Testis (tissue), 2 donors: Measurements from ENCODE around the gene TMEM191C.

ENCODE experiments used
- POLR2A ChIP-seq: fragments of 450-650 bp; IDR thresholded peaks from one replicate; pipeline ENCODE4 v1.6.1; 2017; ENCODE audit warnings: antibody characterized with exemption, mild to moderate bottlenecking, moderate library complexity
- TF ChIP-seq, protein P1 (sequence below), 3 experiments: fragments of 450-650 bp in 2 of 3; fragments of 200-600 bp in 1 of 3; sonication (generic) in 1 of 3; IDR thresholded peaks; one replicate each; pipeline ENCODE4 v1.5.1; 2016 to 2019; ENCODE audit warnings: antibody characterized with exemption in 3 of 3, mild to moderate bottlenecking in 2 of 3, moderate library complexity in 1 of 3

DNA sequence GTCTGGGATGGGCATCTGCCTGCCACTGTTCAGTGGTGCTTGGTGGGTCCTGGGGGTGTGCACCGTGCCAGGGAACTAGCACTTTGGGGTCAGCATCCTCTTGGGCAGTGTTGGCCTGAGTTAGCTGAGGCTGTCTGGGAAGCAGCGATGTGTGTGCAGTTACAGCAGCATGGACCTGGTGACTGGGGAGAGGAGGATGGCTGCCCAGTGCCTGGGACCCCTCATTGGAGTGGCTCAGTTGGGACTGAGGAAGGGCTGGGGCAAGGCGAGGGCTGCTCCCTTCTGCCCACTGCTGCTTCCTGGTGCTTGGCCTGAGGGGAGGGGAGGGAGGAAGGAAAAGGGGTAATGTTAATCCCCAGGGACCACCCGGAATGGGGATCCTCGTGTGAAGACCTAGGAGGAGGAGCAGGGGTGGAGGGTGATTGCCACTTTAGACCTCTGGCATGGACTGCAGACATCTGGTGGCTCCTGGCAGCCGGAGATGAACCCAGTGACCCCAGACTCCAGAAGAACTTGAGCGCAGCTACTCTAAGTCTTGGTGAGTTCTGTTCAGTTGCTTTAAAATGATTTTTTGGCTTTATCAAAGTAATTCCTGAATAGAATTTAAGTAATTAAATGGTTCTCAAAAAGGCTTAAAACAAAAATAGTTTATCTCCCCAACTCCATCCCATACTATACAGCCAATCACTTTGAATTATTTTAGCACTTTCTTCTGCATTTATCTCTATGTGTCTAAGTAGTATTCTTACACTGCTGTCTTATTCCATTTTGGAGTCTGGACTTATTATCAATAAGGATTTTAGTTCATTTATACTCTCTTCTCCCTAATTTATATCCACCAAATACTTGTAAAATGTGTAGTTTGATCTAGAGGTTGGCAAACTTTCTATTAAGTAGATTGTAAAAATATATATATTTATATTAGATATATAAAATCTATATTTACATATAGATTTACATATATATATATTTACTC, 15.4 kb upstream of the TMEM191C start:
- TF ChIP-seq, protein P1, sequence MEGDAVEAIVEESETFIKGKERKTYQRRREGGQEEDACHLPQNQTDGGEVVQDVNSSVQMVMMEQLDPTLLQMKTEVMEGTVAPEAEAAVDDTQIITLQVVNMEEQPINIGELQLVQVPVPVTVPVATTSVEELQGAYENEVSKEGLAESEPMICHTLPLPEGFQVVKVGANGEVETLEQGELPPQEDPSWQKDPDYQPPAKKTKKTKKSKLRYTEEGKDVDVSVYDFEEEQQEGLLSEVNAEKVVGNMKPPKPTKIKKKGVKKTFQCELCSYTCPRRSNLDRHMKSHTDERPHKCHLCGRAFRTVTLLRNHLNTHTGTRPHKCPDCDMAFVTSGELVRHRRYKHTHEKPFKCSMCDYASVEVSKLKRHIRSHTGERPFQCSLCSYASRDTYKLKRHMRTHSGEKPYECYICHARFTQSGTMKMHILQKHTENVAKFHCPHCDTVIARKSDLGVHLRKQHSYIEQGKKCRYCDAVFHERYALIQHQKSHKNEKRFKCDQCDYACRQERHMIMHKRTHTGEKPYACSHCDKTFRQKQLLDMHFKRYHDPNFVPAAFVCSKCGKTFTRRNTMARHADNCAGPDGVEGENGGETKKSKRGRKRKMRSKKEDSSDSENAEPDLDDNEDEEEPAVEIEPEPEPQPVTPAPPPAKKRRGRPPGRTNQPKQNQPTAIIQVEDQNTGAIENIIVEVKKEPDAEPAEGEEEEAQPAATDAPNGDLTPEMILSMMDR (IDR thresholded peaks at IDR 0.05) = no peak
- no peak for TF ChIP-seq POLR2A
